Neural cell (in vitro differentiated cells): ENCODE data around the gene KIF24.

Source experiments
- EP300 ChIP-seq: fragments of 450-650 bp; conservative IDR thresholded peaks from 2 replicates; pipeline ENCODE4 v1.6.1; 2014; ENCODE audit warnings: antibody characterized with exemption, mild to moderate bottlenecking, moderate library complexity; ENCODE audit not compliant: poor library complexity, severe bottlenecking
- EZH2 ChIP-seq: fragments of 200-600, 300-800 bp; shearing (Covaris generic), sonication (generic); IDR thresholded peaks from 2 replicates; pipeline ENCODE4 v1.6.1; 2014; ENCODE audit warnings: antibody characterized with exemption, low read length, borderline replicate concordance, mild to moderate bottlenecking; ENCODE audit not compliant: insufficient read depth, poor library complexity, severe bottlenecking
- POLR2AphosphoS5 ChIP-seq: IDR thresholded peaks from 2 replicates; pipeline ENCODE4 v1.6.1; 2012
- RAD21 ChIP-seq: fragments of 450-650 bp; conservative IDR thresholded peaks from 2 replicates; pipeline ENCODE4 v1.6.1; 2014; ENCODE audit warnings: antibody characterized with exemption, mild to moderate bottlenecking, moderate library complexity
- SMC3 ChIP-seq: fragments of 450-650 bp; conservative IDR thresholded peaks from 2 replicates; pipeline ENCODE4 v1.6.1; 2014; ENCODE audit warnings: antibody characterized with exemption, mild to moderate bottlenecking, moderate library complexity; ENCODE audit not compliant: poor library complexity
- TF ChIP-seq, protein P1 (sequence below): fragments of 450-650 bp; IDR thresholded peaks from 2 replicates; pipeline ENCODE4 v1.5.1; 2014; ENCODE audit warnings: antibody characterized with exemption, mild to moderate bottlenecking, moderate library complexity; ENCODE audit not compliant: poor library complexity, severe bottlenecking
- TF ChIP-seq, protein P2 (sequence below): IDR thresholded peaks from 2 replicates; pipeline ENCODE4 v1.6.1; 2012; ENCODE audit warnings: borderline replicate concordance

DNA sequence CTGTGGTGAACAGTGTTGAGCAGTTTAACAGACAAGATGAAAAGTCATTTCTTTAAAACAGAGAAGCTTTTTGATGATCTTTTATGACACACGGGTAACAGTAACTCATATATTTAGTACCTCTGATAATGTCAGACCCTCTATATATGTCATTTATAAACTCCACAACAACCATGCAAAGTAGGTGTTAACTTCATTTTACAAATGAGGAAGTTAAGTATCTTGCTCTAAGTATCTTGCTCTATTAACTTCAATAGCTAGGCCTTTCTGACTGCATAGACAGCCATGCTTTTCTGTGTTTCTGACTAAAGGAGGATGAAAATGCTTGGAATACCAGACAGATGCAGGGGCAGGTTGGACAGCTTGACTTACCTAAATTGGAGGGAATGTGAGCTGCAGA, 2.1 kb upstream of the KIF24 start:
- TF ChIP-seq, protein P1, sequence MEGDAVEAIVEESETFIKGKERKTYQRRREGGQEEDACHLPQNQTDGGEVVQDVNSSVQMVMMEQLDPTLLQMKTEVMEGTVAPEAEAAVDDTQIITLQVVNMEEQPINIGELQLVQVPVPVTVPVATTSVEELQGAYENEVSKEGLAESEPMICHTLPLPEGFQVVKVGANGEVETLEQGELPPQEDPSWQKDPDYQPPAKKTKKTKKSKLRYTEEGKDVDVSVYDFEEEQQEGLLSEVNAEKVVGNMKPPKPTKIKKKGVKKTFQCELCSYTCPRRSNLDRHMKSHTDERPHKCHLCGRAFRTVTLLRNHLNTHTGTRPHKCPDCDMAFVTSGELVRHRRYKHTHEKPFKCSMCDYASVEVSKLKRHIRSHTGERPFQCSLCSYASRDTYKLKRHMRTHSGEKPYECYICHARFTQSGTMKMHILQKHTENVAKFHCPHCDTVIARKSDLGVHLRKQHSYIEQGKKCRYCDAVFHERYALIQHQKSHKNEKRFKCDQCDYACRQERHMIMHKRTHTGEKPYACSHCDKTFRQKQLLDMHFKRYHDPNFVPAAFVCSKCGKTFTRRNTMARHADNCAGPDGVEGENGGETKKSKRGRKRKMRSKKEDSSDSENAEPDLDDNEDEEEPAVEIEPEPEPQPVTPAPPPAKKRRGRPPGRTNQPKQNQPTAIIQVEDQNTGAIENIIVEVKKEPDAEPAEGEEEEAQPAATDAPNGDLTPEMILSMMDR, result no peak
- TF ChIP-seq SMC3, result no peak
- TF ChIP-seq EZH2, result no peak
- no peak for TF ChIP-seq RAD21
- no peak for TF ChIP-seq POLR2AphosphoS5
- no peak for TF ChIP-seq EP300
- TF ChIP-seq, protein P2, sequence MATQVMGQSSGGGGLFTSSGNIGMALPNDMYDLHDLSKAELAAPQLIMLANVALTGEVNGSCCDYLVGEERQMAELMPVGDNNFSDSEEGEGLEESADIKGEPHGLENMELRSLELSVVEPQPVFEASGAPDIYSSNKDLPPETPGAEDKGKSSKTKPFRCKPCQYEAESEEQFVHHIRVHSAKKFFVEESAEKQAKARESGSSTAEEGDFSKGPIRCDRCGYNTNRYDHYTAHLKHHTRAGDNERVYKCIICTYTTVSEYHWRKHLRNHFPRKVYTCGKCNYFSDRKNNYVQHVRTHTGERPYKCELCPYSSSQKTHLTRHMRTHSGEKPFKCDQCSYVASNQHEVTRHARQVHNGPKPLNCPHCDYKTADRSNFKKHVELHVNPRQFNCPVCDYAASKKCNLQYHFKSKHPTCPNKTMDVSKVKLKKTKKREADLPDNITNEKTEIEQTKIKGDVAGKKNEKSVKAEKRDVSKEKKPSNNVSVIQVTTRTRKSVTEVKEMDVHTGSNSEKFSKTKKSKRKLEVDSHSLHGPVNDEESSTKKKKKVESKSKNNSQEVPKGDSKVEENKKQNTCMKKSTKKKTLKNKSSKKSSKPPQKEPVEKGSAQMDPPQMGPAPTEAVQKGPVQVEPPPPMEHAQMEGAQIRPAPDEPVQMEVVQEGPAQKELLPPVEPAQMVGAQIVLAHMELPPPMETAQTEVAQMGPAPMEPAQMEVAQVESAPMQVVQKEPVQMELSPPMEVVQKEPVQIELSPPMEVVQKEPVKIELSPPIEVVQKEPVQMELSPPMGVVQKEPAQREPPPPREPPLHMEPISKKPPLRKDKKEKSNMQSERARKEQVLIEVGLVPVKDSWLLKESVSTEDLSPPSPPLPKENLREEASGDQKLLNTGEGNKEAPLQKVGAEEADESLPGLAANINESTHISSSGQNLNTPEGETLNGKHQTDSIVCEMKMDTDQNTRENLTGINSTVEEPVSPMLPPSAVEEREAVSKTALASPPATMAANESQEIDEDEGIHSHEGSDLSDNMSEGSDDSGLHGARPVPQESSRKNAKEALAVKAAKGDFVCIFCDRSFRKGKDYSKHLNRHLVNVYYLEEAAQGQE, result no peak
